DMS79 treated with DMSO at 0.1 percent for 48 hours (cell line): ENCODE results near the gene CRHBP.

ENCODE experiments used
- DNase-seq: peaks from one replicate; lab custom pipeline; 2025; lab: John Stamatoyannopoulos, UW

CRHBP gene

DNA sequence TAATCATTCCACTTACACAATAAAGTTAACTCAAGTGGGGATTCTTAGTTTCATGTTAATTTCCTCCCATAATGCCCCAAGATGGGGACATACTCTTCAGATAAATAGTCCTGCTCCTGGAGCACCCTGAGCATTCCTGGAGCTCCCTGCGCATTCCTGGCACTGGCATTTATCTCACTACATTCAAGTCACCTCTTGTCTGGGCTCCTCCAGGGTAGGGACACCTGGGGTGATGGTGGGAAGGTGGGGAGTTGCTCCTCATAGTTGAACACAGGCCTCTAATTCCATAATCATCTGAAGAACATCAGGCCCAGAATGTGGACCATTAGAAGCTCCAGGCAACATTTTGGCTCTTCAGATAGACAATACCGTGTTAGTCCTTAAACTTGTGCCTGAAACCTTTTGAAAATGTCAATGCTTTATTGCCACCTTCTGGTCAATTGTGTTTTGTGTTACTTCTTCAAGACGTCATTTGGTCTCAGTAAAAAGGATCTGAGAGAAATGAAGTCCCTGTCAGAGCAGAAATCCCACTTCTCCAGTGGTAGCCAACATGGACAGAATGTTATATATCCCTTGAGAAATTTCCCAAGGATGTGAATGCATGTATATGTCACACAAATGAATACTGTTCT is 63.2 kb downstream of the CRHBP start:
- DNase-seq = no peak

GRCh38 chr5:77016962-77017361 is 64.1 kb downstream of the CRHBP start:
- no peak for DNase-seq

DNA sequence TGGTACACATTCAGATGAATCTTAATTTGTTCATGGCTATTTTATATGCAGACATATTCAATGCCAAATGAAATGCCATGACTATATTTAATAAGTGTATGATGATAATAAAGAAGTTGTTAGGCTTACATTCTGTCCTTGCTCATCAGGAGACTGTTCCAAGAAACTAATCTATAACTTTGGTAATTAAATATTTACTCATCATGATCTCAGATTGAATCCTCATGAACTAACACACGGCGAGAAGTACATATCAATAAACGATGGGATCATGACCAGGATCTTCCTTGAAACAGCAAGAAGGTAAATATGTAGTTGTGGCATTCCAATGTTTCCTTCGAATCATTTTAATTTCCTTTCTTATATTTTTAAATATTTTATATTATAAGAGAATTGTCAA is 64.8 kb downstream of the CRHBP start:
- DNase-seq = no peak
